LoVo (cell line): ENCODE data around the gene LTBP2.

Experiments used
- DNase-seq: peaks from one replicate; pipeline ENCODE4 v3.0.0-alpha.2; 2016; ENCODE audit warnings: low spot score

Gene LTBP2

DNA sequence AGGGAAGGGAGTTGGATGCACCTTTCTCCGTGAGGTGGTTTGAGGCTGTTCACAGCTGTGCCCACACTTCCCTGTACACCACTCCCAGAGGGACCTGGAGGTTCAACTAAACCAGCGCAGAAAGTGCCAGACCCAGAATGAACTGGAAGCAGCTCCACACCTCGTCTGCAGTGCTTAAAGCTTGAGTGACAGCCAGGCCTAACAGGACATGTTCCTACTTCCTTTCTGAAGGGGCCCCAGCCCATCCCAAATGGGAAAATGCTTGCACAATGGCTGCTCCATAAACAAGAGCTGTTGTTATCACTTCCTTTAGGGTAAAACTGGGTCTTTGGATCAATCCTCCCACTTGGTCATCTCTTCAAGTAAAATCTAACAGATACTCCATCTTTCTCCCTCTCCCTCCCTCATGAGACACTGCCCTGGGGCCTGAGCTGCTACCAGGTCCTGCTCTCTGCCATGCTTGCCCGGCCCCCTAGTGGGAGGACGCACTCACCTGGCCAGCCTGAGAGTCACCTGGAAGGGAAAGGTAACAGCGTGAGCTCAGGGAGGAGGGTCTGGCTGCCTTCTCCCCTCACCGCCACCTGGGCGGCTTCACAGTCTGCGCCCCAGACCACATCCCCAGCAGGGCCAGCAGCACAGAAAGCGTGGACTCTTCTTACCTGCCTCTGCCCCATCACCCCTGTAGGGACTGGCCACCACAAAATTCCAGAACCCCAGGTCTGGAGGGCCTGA is 85.0 kb downstream of the LTBP2 start:
- DNase-seq = no peak

DNA sequence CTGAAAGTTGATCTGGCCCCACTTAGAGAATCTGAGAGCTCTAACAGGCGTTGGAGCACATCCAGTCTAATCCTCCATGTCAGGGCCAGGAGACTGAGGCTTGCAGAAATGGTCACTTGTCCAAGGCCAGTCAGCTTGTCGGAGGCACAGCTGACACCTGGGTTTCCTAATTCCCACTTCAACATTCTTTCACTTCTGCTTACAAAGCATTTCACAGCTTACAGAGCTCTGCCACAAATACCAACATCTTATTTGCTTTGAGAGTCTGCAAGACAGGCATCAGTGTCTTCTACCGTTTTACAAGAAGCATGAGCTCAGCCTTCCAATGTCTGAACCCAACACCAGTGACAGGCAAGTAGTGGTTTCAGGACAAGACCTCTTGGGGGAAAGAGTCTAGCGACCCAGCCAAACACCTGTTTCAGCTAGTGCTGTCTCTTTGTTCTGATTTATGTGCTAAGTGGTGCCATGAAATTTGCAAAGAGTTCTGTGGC is 86.6 kb downstream of the LTBP2 start:
- no peak for DNase-seq

DNA sequence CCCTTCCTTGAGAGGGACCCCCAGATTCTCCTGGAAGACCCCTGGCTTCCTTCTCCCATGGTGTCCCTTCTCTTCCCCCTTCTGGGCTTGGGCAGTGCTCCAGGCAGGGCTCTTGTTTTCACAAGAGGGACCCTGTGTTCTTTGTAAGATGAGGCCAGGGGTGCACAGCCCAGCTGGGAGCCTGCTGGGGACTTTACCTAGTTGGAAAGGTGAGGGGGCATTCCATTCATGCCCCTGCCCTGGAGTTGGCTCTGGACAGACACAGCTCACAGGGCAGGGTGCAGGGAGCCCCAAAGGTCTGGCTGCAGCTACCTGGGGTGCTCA is 87.3 kb downstream of the LTBP2 start:
- DNase-seq = no peak

DNA sequence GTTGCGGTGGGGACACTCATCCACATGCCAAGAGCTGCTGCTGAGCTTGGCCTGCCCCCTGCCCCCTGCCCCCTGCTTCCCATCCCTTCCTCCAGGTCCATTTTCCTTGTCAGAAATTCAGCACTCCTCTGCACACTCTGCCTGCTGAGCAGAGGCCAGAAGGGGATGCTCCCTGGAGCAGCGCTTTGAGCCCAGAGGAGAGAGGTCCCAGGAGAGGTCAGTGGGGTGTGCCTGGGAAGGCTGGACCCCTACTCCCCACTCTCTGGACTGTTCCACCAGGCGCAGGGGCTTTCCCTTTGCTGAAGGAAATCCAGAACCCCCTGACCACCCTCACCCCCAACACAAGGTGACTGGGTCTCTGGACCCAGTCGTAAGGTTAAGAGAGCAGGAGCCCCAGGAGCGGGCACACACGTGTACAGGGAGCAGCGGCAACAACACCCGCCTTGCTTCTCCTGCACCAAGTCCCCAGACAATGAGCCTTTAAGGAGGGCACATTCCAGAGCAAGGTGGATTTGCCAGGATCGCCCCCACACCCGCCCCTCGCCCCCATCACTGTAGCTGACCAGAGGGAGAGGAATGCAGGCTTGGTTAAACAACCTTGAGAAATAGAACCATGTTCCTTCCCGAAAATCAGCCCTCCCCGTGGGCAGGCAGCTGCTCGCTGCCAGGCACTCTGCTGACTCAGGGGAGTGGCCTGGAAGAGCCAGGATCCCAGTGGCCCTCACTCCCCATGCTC is 87.8 kb downstream of the LTBP2 start:
- no peak for DNase-seq

DNA sequence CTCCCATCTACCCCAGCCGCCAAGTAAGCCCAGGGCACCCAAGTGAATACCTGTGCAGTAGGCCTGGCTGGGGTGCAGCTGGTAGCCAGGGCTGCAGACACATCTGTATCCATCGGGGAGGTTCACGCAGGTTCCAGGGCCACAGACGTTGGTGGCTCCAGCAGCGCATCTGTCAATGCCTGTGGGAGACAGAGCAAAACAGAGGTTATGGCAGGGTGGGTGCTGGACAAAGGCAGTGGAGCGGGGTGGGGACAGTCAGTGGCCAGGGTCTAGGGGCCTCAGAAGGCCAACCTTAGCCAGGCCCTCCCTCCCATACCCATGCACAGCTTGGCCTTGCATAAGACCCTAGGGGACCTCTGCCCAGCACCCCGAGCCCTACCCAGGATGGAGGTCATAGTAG is 89.3 kb downstream of the LTBP2 start:
- no peak for DNase-seq

DNA sequence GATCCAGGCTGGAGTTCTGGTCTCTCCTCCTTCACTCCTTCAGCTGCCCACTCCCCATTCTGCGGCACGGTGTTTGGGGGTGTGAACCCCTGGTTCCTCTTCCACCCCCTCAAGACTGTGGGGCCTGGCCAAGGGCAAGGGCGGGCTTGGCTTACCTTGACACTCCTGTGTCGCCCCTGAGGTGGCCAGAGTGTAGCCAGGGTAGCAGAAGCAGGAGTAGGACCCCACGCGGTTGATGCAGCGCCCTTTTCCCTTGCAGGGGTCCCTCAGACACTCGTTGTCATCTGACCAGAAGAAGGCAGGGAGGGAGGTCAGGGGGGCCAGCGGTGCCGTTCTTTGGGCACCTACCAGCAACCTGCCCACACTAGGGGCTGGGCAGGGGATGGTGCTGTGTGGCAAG is 90.3 kb downstream of the LTBP2 start:
- DNase-seq = no peak

DNA sequence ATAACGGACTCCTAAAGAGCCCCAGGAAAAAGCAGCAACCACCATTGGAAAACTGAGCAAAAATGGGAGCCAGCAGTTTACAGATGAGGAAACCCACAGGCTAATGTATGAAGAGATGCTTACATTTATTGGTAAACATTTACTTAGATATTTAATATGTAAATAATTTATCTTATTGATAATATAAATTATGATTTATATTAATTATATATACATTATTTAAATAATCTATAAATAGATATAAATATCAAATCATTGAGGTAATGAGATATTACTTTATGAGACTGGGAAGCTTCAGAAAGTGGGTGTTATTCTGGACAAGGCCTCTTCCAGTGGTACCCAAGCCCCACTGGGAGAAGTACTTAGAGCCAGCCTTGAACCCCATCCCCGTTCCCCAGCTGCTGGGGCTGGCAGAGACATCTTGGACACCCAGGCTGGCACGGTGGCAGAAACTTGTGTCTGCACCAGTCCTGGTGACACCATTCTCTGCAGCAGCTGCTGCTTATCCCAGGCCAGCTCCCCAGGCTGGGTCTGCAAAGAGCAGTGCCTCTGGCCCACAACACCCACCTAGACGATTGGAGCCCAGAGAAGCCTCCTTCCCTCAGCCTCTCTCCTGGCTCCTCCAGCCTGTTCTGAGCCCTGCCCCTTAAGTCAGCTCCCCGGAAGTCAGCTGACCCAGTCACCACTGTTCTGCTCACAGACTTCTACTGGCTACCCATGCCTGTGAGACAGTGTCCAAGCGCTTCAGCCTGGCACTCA is 92.5 kb downstream of the LTBP2 start:
- DNase-seq = no peak

DNA sequence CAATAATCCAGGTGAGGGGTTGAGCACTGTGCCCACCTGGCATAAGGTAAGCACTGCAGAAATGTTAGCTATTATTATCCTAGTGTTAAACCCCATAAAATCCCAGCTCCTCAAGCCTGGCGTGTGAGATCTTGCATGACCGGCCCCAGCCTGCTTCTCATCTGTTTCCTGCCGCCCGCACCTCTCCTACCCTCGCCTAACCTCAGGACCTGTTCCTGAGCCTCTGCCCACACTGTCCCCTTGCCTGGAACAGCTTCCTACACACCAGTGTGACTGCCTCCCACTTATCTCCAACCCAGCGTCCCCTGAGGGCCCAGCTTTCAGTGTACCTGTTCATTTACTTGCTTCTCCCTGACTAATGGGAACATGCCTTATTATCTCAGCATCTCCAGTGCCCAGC is 93.8 kb downstream of the LTBP2 start:
- DNase-seq = no peak

DNA sequence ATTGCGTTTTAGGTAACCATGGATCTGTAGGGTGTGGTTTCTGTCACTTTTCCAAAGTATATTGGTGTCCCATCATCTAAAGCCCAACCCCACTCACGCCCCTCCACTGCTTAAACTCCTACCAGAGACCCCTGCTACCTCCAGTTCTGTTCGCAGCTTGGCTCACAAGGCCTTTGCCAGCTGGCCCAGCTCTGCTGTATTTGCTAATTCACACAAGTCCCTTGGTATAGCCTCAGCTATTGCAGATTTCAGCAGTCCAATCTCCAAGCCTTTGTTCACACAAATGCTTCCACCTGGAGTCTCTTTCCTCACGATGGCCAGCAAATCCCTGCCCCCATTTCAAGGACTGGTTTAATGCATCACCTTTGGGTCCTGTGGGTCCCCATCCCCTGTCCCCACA is 94.3 kb downstream of the LTBP2 start:
- no peak for DNase-seq

DNA sequence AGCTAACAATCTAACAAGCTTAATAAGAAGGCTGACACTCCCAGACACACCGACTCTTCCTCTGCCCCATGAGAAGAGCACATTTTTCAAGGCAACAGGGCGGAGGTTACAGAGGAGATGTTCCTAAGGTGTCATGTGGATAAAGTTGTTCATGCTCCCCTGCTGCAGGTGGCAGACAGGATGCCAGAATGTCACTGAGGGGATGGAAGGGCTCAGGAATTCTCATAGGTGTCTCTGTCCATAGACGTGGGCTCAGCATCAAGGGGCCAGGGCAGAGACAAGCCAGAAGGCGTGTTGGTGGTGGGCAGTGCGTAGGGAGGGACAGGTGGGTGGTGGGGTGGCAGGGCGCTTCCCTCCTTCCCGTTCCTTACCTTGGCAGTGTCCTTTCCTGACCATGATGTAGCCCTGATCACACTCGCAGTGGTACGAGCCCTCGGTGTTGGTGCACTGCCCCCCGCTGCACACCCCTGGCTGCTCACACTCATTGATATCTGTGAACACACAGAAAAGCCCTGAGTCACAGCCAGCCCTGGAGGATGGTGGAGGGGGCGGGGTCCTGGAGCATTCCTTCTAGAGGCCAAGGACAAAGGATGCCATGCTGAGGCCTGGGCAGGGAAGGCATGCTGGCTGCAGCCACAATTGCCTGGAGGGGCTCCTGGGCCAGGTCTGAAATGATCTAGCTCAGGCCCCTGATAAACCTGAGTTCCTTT is 95.4 kb downstream of the LTBP2 start:
- DNase-seq = no peak

DNA sequence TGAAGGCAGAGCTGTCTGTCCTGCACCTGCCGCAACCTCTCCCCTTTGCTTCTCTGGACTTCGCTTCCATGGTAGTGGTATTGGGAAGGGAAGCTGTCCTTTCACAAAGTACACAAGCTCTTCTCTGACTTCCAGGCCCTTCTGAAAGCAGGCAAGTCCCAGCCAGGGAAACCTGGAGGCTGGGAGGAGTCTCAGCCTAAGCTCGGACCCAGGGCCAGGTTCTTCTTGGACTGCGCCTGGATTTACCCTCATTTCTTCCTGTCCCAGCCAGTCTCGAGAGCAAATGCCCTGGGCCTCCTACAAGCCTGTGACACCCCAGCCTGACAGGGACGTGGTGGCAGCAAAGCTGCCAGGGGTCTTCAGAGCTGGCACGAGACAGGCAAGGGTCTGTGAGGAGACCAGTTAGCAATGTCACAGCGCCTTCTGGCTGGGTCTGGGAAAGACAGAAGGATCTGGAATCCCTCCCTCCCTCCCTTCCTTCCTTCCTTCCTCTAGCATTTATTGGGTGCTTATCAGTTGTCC is 96.1 kb downstream of the LTBP2 start:
- DNase-seq = no peak

DNA sequence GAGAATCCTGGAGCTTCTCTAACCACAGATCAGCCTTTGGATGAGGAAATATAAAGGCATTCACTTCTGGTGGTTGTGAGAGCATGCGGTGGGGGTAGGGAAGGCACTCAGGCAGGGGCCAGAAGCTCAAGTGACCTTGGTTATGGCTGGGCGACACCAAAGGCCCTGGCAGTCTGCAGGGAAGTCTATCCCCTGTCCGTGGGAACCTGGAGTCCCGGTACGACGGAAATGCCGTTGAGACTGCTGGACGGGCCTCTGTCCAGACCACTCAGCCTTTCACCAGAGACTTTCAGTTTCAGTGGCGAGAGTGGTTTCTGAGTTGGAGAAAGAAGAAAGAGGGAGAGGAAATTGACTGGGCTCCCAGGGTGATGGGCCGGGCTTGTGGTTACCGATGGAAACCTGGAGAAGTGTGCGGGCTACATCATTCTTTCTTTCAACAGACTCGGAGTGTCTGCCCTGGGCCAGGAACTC is 97.5 kb downstream of the LTBP2 start:
- peak; percentile 31 for DNase-seq

DNA sequence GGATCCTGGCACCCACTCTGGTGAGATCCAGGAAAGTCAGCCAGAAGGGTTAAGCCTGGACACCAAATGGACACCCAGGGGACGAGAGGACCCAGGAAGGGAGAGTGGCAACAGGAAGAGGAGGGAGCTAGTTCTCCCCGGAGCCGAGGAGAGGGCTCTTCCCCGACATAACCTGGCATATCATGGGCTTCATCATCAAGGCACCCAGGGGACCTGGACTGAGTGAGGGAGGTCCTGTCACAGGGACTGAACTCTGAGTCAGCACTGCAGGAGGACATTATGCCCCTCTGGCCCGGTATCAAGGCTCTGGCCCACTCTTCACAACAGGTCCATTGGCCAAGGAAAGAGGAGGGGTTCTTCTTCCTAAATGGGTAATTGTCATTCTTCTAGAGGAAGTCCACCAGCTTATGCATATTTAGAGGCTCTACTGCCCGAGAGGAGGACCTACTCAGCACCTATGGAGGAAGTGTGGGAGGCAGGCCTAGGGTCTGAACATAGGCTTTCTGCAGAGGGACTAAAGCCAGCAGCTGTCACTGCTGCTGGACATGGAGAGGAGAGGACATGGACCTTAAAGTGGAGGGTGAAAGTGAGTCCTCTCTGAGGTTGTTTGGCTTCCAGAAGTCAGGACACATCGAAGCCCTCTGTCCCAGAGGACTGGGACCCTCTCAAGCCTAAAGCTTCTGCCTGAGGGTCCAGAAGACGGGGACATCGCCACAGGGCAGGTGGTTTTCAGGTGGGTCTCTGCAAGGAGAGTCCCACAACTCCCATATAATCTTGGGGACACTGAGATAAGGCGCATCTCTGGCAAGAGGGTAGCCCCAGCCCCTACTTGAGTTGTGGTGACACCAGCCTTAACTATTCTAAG is 99.8 kb downstream of the LTBP2 start:
- no peak for DNase-seq

DNA sequence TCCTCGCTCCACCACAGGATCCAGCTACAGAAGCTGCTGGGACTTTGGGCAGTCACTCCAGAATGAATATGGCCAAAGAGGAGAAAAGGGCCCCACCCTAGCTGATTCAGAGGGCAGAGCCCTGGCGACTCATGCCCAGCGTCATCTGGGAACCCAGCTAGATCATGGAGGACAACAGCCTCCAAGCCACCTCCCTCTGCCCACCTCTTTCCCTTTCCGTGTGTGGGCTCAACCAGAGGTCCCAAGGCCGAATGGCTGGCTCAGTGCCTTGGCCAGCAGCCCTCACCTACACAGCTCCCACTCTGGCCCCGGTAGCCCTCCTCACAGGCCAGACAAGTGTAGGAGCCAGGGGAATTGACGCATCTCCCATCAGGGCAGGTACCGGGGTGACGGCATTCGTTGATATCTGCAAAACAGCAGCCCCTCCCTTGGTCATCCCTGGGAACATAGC is 101.1 kb downstream of the LTBP2 start:
- peak; percentile 34 for DNase-seq

DNA sequence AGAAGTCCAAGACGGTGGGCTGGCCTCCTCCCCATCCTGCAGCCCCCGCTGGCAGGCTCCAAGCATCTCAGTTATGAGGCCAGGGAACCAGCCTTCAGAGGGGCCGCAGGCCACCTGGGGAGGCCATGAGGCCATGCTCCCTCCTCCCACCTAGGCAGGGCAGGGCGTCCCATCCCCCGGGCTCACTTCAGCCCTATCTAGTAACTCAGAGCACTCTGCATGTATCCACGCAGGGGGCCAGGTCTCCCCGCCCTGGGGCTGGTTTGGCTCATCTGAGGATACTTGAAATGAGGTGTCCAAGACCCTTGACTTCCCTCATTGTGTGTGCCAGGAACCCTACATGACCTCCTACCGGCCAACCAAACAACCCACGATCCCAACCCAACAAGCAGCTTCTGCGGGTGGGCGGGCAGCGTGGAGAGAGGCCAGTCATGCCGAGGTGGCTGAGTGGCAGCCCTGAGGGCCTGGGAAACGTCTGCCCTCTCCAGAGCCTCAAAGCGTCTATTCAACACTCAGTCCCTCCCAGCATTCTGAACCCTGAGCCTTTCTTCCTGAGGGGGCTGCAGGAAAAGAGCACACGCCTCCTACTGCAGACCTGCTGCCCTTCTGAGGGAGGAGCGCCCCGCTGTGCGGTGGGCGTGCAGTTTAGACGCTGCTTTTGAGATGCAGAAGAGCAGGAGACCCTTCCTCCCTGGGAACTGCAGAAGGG is 101.7 kb downstream of the LTBP2 start:
- no peak for DNase-seq

DNA sequence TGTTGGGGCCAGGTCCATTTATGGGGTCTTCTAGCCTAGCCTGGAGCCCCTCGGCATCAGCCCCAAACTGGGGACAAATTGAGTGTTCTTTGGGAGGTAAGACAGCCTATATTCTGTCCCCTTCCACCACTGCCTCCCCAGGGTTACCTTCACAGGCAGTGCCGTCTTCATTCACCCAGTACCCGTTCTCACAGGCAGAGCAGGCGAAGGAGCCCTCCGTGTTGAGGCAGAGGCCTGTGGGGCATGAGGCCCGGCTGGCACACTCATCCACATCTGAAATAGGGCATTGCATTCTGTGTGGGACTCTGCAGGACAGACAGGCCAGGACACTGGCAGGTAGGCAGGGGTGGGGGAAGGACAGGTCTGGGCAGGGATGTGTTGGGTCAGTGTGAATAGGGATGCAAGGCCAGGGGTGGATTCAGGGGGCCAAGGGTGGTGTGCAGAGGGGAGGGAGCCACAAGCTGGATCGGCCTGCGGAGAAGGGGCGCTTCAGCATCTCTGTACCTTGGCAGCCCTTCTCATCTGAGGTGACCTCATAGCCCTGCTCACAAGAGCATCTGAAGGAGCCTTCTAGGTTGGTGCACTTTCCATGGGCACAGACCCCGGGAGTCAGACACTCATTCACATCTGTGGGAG is 102.3 kb downstream of the LTBP2 start:
- no peak for DNase-seq

DNA sequence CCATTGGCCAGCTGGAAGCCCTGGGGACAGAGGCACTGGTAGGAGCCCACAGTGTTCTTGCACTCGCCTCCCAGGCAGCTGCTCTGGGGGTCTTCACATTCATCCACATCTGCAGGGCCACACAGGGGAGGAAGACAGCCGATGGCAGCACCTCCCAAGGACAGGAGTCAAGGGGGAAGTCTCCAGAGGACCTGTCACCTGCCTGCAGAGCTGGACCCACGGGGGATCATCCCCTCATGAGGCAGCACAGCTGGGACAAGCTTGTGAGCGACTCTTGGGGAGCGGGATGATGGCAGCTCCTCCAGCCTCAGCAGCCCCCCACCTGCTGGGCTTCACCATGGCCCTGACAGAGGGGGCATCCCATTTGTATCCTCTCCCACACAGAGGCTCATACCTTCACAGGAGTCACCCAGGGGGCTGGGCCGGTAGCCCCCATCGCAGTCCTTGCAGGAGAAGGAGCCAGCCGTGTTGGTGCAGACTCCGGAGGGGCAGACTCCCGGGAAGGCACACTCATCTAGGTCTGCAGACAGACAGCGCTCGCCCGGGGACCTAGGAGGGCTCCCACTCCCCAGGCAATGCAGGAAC is 103.1 kb downstream of the LTBP2 start:
- no peak for DNase-seq

DNA sequence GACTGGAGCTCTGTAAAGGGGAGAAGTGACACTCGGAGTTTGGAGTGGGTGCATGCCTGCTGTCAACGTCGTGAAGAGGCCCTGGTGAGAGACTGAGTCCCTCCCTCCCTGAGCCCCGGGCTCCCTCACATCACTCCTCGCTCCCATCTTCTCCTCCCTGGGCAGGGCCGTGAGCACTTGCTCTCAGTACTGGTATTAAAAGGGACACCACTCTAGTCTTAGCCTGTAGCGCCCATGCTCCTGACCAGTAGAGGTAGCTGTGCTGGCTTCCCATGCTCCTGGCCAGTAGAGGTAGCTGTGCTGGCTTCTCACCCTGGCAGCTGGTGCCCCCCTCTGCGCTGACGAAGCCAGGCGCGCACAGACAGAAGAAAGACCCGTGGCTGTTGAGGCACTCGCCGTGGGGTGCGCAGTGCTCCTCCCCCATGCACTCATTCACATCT is 103.7 kb downstream of the LTBP2 start:
- no peak for DNase-seq

DNA sequence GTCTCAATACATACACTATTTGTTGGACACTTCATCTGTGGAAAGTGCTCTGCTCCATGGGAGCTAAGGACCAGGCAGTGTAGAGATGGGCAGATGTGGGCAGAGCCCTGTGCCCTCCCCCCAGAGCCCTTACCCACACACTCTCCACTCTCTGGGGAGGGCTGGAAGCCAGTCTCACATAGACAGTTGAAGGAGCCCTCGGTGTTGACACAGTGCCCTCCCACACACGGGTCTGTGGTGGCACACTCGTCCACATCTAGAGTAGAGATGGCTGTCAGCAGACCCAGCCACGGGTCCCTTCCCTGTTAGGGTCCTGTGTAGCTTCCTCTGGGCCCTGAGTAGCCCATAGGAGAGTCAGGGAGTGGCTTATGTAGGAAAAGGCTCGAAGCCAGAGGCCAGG is 104.2 kb downstream of the LTBP2 start:
- DNase-seq = no peak
